Mammary epithelial cell (primary cell): ENCODE measurements around the gene BTBD9.

Experiments
- EZH2 ChIP-seq: IDR thresholded peaks from 2 replicates; pipeline ENCODE4 v1.6.1; 2012; ENCODE audit warnings: low read length, inconsistent platforms, borderline replicate concordance
- TF ChIP-seq, protein P1 (sequence below), 2 donors: IDR thresholded peaks in 1 of 2; conservative IDR thresholded peaks in 1 of 2; 2 replicates each; pipeline ENCODE4 v1.5.1; 2011 to 2012; ENCODE audit warnings: inconsistent platforms in 2 of 2, low read length in 2 of 2, mild to moderate bottlenecking in 2 of 2, control low read depth in 1 of 2, low read depth in 1 of 2; ENCODE audit not compliant: insufficient read depth in 1 of 2; ENCODE audit errors: extremely low read depth in 1 of 2

DNA sequence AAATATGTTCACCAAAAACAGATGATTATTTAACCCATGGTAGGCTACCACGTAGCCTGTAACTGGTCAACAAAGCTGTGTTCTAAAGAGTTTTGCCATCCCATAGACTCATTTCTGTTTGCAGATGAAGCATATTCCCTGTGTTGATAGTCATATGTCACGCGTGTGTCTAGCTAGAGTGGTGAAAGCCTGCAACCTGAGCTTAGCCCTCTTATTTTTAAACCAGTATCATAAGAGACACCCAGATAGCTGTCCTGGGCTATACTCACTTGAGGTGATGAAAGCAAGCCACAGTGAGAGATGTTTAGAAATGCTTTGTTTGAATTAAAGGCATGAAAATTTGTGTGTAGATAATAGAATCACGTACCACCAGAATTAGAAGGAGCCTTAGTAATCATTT lies 512.4 kb downstream of the BTBD9 start:
- TF ChIP-seq, protein P1, sequence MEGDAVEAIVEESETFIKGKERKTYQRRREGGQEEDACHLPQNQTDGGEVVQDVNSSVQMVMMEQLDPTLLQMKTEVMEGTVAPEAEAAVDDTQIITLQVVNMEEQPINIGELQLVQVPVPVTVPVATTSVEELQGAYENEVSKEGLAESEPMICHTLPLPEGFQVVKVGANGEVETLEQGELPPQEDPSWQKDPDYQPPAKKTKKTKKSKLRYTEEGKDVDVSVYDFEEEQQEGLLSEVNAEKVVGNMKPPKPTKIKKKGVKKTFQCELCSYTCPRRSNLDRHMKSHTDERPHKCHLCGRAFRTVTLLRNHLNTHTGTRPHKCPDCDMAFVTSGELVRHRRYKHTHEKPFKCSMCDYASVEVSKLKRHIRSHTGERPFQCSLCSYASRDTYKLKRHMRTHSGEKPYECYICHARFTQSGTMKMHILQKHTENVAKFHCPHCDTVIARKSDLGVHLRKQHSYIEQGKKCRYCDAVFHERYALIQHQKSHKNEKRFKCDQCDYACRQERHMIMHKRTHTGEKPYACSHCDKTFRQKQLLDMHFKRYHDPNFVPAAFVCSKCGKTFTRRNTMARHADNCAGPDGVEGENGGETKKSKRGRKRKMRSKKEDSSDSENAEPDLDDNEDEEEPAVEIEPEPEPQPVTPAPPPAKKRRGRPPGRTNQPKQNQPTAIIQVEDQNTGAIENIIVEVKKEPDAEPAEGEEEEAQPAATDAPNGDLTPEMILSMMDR (conservative IDR thresholded peaks at IDR 0.05 in 1 of 2, IDR thresholded peaks at IDR 0.05 in 1 of 2; ENCODE audit: extremely low read depth in 1 of 2, insufficient read depth in 1 of 2, low read depth in 1 of 2, low read length in 2 of 2), result no peak
- TF ChIP-seq EZH2, result no peak
